Midbrain (tissue), 1 donor: ENCODE results near the gene COQ8B.
"Not testable (repeated sequence)": the region's sequence is repeated elsewhere in the genome, so short reads cannot be mapped to it uniquely, and the experiment has no call there.

Experiments used
- DNase-seq: peaks from one replicate; lab custom pipeline; 2025; lab: John Stamatoyannopoulos, UW

The COQ8B gene

GRCh38 chr19:40742477-40742876 lies 25.8 kb upstream of the COQ8B start:
- no peak for DNase-seq

DNA sequence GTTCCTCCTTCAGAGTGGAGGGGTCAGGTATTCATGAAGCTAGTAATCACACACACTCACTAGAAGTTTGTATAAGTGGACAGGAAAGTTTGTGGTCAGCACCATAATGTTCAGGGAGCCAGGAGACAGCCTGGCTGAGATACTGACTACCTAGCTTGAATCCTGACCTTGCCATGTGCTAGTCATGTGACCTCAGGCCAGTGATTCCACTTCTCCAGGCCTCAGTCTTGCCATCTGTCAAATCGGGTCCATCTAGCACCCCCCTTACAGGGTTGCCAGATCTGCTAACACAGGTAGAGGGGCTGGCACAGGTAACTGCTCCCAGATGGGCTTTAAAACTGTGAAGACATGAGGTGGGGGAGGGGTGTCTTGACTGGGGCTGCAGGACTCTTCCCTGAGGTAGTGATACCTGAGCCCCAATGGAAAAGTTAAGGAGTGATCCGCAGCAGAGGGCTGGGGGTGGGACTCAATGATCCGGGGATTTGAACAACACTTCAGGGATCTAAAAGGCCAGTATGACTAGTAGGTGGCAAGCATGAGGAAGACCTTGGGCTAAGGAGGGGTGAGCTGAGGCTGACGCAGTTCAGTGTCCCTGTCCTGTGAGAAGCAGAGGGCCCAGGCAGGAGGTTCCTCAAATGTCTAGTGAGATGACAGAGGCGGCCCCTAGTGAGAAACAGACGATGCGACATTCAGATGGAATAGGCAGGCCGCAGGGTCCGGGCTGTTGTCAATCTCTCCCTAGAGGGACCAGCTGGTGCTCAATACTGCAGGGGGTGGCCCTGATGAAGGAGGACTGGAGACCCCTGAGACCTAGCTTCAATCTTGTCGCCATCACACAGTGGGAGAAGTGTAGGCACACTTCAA lies 25.1 kb upstream of the COQ8B start:
- no peak for DNase-seq

GRCh38 chr19:40740747-40741146 lies 24.1 kb upstream of the COQ8B start:
- DNase-seq, result peak; percentile 61

GRCh38 chr19:40739871-40740703 lies 23.4 kb upstream of the COQ8B start:
- no peak for DNase-seq

- no peak for DNase-seq
These were observed 22.5 kb upstream of the COQ8B start for GRCh38 chr19:40739030-40739839.

DNA sequence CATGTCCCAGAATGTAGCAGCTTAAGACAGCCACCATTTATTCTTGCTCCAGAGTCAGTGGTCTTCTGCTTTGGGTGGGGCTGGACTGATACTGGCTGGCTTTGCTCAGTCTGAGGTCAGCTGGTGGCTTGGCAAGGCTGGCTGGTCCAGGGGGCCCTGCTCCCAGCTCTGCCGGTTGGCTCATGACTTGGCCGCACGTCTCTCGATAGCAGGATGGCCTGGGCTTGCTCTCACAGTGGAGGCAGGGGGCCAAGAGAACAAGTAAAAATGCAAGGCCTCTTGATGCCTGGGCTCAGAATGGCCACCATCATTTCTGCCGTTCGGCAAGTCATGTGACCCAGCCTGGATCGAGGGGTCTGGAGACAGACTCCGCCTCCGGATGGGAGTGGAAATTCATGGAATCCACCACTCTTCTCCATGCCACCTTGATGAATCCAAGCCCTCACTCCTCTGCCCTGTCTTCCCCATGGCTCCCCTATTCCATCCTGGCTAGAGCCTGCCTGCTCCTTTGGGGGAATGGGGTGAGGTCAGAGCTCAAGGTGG lies 20.5 kb upstream of the COQ8B start:
- no peak for DNase-seq

DNA sequence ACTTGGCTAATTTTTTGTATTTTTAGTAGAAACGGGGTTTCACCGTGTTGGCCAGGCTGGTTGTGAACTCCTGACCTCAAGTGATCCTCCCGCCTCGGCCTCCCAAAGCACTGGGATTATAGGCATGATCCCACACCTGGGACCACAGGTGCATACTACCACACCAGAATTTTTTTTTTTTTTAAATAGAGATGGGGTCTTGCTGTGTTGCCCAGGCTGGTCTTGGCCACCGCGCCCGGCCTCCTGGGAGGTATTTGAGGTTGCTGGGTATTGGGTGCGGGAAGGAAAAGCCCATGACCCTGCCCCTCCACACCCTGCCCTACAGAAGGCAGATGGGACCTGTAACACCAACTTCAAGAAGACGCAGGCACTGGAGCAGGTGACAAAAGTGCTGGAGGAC lies 20.0 kb upstream of the COQ8B start:
- DNase-seq, result no peak

DNA sequence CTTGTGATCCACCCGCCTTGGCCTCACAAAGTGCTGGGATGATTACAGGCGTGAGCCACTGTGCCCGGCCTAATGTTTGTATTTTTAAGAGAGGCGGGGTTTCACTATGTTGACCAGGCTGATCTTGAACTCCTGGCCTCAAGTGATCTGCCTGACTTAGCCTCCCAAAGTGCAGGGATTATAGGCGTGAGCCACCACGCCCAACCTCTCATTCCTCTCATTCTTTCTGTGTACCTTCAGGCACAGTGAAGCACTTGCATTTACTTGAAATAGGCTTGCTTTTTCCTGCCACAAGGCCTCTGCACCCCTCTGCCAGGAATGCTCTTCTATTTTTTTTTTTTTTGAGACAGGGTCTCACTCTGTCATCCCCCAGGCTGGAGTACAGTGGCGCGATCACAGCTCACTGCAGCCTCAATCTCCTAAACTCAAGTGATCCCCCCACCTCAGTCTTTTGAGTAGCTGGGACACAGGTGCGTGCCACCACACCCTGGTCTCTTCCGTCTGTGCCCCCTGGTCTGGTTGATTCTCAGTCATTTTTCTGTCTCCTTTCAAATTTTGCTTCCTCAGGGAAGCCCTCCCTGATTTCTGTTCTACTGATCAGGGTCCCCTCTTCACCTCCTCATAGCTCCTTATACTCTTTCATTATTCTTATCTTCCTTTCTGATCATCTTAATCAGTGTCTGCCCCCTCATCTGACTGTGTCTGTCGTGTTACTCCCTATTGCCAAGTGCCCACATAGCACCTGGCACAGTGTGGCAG lies 18.5 kb upstream of the COQ8B start:
- no peak for DNase-seq

DNA sequence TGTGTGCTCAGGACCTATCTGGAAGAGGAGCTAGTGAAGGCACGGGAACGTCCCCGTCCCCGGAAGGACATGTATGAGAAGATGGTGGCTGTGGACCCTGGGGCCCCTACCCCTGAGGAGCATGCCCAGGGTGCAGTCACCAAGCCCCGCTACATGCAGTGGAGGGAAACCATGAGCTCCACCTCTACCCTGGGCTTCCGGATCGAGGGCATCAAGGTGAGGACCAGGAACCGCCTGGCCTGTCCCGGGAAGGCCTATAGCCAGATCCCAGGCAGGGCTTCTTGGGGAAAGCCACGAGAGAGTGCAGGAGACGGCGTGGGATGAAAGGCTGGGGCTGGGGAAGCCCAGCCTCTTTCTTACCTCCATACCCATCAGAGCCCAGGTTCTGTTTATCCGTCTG lies 16.5 kb upstream of the COQ8B start:
- no peak for DNase-seq

DNA sequence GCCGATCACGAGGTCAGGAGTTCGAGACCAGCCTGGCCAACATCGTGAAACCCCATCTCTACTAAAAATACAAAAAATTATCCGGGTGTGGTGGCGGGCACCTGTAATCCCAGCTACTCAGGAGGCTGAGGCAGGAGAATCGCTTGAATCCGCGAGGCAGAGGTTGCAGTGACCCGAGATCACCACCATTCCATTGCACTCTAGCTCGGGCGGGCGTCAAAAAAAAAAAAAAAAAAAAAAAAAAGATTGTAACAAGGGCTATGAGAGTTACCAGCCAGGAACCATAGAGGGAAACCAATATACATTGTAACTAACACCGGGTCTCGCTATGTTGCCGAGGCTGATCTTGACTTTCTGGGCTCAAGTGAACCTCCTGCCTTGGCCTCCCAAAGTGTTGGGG lies 15.6 kb upstream of the COQ8B start:
- not testable (repeated sequence) for DNase-seq

GRCh38 chr19:40730065-40730464 lies 13.4 kb upstream of the COQ8B start:
- not testable (repeated sequence) for DNase-seq

GRCh38 chr19:40726279-40726678 lies 9.6 kb upstream of the COQ8B start:
- DNase-seq, result no peak

- DNase-seq, result no peak
These were observed 8.2 kb upstream of the COQ8B start for GRCh38 chr19:40724855-40725254.

DNA sequence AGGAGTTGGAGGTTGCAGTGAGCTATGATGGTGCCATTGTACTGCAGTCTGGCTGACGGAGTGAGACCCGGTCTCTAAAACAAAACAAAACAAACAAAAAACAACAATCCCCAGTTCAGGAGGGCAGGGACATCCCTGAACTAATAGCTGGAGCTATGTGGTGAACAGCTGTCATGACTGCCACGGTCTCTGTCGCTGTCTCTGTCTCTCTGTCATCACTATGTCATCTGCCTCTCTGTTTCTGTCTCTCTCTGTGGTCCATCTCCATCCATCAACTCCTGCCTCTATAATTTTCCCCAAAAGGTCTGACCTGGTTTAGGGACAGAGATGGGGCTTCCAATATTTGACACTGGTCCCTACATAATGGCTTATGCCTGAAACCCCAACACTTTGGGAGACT lies 7.6 kb upstream of the COQ8B start:
- DNase-seq, result no peak

DNA sequence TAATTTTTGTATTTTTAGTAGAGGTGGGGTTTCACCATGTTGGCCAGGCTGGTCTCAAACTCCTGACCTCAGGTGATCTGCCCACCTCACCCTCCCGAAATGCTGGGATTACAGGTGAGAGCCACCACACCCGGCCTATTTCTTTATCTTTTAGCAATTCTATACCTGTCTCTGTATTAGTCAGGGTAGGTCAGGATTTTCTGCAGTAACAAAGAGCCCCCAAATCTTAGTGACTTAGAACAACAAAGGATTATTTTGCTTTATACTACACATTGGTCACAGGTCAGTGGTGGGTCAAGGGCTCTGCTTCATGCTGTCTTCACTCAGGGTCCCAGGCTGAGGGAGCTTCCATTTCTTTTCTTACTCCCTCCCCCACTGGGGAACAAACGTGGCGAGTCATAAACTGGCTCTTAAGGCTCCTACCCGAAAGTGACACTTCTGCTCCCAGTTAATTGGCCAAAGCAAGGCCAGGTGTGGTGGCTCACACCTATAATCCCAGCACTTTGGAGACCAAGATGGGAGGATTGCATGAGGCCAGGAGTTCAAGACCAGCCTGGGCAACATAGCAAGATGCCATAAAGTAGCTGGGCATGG lies 7.1 kb upstream of the COQ8B start:
- DNase-seq, result no peak

DNA sequence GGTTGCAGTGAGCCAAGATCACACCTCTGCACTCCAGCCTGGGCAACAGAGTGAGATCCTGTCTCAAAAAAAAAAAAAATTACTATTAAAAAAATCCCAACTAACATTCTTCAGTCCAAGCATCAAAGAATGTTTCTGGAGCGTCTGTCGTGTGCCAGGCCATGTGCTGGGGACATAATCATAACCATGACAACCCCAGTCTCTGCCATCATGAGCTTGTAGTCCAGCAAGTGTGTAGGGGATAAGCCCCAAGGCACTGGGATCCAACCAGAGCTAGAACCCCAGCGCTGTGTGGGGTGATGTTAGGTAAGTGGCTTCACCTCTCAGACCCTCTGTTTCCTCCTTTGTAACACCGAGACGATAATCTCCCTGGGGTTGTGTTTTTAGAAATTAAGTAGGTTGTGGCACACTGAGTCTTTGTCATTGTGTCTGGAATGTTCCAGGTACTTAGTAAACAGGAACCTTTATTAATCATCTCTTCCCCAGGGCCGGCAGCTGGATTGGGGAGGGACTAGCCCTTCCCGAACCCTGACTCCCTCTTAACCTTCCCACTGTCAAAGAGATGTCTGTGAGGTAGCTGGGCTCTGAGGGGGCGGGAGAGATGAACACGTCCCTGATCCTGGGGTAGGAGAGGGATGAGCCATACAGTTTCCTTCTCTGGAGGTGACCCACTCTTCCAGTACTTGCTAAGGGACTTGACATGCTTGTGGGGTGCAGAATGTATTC lies 5.4 kb upstream of the COQ8B start:
- DNase-seq, result no peak

- no peak for DNase-seq
These were observed 4.4 kb upstream of the COQ8B start for GRCh38 chr19:40721140-40721486.

GRCh38 chr19:40719414-40719894 lies 2.8 kb upstream of the COQ8B start:
- DNase-seq, result no peak

DNA sequence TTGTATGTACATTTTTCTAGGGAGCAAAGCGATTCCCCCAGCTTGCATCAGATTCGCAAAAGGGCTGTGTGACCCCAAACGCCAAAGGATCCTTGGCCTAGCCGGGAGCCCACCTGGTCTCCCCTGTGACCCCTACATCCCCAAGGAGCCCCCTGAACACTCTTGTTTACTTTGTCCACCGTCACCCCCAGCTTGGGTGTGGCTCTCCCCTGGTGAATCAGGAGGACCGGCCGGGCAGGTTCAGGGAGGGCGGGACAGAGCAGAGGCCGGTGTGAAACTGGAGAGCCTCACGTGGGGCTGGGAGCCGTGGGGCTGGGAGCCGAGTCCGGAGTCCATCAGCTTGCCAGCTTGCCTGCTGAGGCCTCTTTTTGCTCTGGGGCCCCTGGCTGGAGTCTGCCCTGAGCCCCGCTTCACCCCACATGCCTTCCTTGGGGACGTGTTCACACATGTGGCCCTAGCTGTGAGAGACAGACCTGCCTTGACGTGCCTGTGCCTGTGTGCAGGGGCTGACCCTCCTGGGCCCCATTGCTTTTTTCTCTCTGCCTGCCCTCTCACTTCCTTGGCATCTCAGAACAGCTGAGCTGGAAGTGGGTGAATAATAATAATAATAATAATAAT lies 2.2 kb upstream of the COQ8B start:
- no peak for DNase-seq
